Ureter (tissue), 1 donor: ENCODE data around the gene TRIM14. TPM values are rescaled to one million over a fixed set of nuclear protein-coding genes. Genes with fewer than 3 reads are reported as not detected.
"Not testable (repeated sequence)": the region's sequence is repeated elsewhere in the genome, so short reads cannot be mapped to it uniquely, and the experiment has no call there.

Experiments used
- DNase-seq: peaks from one replicate; pipeline ENCODE4 v3.0.0-alpha.2; 2020; ENCODE audit warnings: low spot score
- total RNA-seq: library from RNA; stranded (reverse); gene quantifications from one replicate; pipeline ENCODE4 v1.2.4, GENCODE V29; 2023
- donor health status: DM: yes; HTN: yes; CAD: no.

TRIM14 gene
- total RNA-seq, 1 donor from 2014 or later, result 66.9 TPM

DNA sequence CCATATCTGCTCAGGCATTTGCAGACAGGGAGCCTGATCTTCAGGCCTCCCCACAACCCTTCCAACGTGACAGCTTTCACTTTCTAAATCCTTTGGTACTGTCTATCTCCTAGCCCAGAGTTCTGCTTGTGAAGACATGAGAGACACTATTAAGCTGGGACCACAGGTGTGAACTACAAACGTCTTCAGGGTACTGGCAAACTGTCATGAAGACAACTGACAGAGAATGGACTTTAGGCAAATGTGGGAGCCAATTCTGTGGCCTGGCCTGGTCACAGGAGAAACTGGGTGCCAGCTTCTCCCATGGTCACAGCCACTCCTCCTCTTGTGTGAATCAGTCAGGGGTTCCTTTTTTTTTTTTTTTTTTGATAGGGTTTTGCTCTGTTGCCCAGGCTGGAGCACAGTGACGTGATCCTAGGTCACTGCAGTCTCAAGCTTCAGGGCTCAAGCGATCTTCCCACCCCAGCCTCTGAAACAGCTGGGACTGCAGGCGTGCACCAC lies 10.4 kb downstream of the TRIM14 start:
- DNase-seq, result no peak

DNA sequence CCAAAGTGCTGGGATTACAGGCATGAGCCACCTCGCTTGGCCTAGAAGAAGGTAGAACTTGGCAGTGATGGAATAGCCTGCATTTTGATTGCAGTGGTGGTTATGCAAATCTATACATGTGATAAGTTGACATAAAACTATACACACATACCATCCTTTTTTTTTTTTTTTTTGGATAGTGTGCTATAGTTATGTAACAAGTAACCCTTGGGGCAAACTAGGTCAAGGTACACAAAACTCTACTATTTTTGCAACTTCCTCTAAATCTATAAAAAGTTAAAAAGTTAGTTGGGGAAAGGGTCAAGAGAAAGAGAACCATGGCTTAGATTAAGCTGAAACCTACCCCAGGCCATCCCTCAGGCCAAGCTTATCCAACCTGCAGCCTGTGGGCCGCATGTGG lies 11.1 kb downstream of the TRIM14 start:
- no peak for DNase-seq

DNA sequence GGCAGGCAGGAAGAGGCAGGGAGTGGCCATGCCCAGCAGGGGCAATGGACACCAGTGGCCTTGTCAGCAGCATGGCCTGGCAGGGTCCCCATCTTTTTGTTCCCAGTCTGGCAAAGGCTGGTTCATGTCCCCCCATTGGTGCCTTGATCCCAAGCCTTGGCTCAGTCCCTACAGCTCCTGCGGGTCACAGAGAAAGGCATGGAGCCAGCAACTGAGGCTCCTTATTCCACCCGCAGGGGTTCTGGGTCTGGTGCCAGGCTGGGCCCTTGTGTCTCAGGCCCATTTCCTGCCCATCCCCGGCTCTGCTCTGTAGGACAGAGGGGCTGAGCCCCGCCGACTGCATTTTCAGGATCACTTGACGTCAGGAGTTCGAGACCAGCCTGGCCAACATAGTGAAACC lies 14.0 kb downstream of the TRIM14 start:
- no peak for DNase-seq

DNA sequence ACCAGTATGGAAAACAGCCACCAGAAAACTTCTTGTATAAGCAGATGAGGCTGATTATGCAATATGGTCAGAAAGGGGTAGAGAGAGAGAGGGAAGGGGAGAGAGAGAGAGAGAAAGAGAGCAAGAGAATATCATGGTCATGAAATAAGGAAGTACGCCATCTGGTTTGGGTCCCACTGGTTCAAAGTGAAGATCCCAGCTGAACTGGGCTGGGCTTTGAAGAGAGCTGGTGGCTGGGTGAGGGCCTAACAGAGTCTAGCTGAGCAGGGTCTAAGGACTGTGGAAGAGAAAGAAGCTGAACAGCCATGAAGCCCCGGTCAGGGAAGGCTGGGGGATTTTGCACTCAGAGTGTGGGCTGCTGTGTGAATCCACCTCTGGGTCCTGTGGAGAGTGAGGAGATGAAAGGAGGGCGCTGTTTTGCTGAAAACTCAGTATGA lies 14.6 kb downstream of the TRIM14 start:
- DNase-seq, result no peak

DNA sequence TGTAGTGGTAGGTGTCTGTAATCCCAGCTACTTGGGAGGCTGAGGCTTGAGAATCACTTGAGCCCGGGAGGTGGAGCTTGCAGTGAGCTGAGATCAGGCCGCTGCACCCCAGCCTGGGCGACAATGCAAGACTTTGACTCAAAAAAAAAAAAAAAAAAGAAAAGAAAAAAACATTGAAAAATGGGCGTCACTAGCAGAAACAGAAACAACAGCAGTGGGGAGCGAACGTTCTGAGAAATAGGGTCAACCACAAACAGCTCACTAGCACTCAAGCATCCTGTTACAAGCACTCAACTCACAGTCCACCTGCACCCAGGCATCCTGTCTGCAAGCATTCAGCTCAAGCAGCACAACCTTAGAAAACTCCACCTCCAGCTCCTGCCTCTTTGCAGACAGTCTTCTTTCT lies 17.2 kb downstream of the TRIM14 start:
- DNase-seq, result no peak

DNA sequence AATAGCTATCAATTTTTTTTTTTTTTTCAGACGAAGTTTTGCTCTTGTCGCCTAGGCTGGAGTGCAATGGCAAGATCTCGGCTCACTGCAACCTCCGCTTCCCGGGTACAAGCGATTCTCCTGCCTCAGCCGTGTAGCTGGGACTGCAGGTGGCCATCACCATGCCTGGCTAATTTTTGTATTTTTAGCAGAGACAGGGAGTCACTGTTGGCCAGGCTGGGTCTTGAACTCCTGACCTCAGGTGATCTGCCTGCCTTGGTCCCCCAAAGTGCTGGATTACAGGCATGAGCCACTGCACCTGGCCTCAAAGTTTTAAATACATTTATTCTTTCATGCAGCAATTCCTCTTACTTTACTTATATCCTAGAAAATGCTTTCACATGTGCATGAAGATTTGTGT lies 17.6 kb downstream of the TRIM14 start:
- DNase-seq, result no peak

DNA sequence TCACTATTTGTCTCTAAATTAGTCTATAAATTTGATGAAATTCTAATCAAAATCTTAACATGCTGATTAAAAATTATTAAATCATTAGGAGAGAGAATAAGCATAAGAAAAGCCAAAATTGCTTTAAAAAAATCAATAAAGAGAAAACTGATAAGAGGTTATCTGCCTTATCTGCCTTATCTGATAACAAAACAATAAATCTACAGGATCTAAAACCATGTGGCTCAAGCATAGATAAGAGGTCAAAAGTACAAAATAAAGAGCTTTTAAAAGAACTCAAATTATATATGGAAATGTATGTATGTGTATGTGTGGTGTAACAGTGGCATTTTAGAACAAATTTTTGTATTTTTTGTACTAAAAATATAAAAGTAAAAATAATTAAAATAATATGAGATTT lies 18.6 kb downstream of the TRIM14 start:
- DNase-seq, result no peak

DNA sequence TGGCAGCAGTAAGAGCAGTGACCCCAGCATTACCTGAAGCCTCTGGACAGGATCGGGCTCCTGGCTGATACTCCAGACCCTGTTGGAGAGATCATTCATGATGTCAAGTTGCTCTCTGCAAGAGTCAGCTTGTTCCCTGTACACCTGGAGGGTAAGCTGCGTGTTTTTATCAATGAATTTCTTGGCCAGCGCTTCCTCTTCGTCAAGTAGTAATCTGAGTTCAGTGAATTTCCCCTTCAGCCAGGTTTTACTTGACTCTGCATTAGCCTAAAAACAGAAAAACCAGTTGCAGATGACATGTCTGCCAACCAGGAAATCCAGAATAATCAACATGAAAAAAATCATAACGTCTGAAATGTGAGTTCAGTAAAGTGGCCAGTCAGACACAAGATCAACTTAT lies 19.1 kb downstream of the TRIM14 start:
- peak; percentile 67 for DNase-seq

DNA sequence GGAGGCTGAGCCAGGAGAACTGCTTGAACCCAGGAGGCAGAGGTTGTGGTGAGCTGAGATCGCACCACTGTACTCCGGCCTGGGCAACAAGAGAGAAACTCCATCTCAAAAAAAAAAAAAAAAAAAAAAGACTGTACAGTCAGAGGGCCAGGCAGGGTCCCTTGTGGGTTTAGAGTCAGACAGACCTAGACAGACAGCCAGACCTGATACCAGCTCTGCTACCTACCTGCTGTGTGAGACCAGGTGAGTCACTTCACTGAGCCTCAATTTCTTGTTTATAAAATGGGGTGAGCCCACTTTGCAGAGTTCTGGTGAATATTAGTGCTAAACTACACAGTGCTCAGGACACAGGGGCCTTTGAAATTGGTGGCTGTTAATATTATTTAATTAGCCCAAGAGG lies 19.7 kb downstream of the TRIM14 start:
- no peak for DNase-seq

DNA sequence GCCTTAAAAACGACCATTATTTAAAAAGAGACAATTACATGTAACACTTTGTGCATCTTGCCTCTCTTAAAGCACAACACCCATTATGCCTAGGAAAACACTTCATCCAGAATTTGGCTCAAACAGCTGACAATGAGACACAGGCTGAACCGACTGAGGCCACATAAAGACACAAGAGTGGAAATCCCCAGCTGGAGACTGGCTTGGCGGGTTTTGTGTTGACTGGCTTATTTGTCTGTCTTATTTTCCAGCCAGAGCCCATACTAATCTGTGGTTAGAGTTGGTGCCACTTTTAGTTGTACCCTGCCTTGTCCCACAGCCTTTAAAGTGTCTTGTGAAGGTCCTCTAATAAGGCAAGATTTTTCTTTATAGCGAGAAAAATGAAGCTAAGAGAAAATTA lies 21.2 kb downstream of the TRIM14 start:
- no peak for DNase-seq

DNA sequence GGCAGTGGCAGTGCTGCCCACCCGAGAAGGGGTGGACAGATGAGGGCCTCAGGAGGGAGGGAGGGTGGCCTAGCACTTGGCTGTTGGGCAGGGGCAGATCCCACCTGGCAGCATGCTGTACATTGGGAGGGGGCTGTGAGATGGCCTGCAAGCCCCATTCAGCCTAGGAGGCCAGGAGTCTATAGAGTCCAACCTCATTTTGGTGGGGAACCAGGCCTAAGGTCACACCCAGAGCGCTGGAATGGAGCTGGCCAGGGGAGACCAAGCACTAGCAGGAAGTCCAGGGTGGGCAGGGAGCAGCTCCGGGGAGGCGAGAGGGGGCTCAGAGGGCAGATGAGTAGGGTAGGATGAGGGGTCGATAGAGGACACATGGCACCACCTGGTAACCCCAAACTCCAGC lies 22.9 kb downstream of the TRIM14 start:
- no peak for DNase-seq

DNA sequence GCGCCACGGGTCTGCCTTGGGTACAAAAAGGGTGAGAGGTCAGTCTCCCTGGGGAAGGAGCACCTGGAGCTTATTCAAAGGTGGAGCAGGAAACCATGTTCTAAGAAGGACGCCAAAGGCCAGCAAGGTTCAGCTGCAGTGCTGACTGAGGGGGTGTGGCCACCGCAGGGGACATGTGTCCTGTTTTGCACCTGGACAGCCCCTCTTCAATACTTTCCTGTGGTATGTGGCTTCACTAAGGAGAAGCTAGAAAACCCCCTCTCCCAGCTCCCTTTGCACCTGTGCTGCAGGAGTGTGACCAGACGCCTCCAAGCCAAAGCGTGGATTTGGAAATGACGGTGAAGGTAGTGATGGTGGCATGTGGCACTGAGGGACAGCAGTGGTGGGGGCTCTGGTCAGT lies 23.6 kb downstream of the TRIM14 start:
- no peak for DNase-seq

DNA sequence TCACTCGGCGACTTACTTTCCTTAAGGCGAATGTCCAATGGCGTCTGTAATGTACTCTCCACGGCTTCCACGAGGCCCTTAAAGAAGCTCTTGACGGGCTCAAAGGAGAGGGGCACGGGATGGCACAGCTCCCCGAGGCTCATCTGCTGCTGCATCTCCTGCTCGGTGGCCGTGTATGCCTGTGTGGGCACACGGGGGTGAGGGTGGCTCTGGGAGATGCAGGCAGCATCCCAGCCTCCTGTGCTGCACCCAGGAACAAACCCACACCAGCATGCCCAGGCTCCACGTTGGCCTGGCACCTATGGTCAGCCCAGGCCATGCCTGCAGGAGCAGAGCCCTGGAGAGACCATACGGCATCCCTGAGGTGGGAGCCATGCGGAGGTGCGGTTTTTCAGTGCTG lies 24.2 kb downstream of the TRIM14 start:
- DNase-seq, result no peak

DNA sequence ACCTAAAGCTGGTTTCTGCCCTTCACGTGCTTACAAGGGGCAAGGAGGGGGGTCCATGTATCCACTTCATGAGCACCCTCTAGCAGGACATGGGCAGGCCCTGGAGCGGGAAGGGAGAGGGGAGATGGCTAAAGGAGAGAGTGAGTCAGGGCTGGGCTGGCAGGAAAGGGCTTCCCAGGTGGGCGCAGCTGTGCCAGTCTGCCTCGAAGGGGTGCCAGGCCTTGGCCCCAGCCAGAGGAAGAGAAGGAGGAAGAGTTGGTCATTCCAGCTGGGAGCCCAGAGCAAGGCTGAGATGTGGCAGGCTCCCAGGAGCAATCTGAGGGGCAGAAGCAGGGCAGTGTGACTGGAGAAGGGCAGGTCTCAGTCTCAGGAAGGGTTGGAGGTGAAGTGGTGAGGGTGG lies 24.7 kb downstream of the TRIM14 start:
- DNase-seq, result no peak

DNA sequence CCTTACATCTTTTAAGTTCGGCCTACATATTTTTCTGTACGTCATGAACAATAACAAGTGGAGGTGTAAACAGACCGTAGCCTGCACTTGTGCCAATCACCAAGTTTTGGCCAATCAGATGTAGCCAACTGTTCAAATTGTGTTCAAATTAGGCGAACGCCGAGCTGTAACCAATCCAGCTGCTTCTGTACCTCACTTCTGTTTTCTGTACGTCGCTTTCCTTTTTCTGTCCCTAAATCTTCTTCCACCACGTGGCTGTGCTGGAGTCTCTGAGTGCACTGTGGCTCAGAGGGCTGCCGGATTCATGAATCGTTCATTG lies 26.4 kb downstream of the TRIM14 start:
- DNase-seq, result no peak

DNA sequence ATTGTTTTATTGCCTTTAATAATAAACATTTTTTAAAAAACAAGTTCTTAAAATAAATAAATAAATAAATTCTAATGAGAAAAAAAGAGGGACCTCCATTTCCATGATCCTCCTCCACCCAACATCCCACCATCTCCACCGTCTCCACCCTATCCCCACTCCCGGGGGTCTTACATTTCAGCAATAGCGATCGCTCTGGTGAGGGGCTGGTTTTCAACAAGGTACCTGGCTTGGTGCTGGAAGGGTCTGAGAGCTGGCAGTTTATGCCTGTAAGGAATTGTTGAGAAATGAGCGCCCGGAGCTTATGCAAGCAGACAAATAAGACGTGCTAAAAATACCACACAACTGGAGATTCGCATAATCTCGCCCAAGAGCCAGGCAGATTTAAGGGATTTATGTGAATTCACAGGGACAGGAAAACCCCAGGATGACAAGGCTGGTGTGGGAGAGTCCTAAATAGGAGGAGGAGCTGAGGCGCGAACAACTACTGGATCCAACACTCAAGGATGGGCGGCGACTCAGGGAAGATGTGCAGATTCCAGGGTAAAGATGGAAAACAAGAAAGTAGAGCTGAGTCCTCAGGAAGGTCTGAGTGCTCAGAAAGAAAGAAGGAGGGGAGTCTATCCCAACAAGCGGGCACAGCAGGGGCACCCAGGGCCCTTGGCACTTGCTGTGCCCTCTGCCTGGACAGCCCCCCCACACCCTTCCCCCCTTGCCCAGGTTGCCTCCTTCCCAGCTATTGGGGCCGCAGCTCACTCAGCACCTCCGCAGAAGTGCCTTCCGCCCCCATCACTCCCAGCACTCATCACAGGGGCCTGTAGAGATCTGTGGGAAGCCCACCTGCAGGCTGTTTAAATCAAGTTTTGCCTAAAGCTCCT lies 27.0 kb downstream of the TRIM14 start:
- DNase-seq, result no peak

DNA sequence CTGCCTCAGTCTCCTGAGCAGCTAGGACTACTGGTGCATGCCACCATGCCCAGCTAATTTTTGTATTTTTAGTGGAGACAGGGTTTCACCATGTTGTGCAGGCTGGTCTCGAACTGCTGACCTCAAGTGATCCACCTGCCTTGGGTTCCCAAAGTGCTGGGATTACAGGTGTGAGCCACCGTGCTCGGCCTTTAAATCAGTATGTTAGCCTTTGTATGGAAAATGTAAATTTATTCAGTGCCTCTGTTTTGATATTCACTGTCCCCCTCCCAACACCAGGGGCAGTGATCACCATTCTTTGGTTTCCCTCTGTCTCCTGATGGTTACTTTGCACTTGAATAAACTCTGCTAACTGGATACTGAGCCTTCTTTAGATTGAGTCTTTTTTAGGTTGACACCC lies 28.3 kb downstream of the TRIM14 start:
- DNase-seq, result not testable (repeated sequence)

DNA sequence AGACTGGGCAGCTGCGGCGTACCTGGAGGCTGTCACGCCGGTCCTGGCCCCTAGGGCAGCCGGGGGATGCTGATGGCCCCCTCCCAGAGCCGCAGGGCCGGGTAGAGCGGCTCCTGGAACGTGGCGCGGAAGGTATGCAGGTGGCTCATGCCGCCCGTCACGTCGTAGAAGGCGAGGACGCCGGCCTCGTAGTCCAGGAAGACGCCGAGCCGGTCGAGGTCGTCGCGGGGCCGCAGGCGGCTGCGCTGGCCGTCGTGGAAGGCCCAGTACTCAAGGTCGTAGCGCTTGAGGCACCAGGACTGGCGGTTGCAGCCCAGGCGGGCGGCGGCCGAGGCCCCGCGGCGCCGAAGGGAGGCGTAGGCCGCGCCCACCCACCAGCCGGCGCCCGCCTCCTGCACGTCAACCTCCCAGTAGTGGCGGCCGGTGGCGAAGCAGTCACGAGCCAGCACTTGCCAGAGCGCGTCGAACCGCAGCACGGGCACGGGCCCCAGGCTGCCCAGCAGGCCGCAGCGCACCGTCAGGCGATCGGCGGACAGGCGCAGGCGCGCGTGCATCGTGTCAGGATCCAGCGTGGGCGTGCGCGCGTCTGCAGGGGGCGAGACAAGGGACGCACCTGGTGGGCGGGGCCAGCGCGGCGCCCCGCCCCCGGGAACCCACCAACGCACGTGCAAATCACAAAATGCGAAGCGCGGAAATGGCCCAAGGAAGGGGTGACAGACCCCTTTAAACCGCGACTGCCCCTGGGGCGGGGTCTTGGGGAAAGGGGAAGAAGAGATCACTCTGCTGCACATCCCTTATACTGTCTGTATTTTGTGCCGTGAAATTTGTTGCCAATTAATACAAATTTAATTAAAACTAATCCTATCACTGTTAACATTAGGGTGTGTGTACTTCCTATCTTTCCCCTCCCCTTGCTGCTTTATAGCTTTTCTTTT lies 31.3 kb downstream of the TRIM14 start:
- peak; percentile 68 for DNase-seq

DNA sequence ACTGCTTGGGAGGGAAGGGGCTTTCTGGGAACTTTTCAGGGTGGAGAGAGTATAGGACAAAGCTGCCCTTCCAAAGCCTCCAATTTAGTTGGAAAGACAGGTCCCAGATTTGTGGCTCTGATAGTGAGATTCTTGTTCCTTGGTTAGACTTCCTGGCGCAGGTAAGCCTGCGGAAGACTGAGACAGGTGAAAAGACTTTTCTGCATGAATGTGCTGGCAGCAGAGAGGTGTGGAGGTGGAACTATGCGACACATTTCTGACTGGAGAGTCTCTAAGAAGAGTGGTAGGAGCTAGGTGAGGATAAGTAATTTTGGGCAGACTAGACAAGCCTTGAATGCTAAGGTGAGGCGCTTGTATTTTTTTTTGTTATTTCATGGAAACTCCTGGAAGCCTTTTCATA lies 32.6 kb downstream of the TRIM14 start:
- no peak for DNase-seq

DNA sequence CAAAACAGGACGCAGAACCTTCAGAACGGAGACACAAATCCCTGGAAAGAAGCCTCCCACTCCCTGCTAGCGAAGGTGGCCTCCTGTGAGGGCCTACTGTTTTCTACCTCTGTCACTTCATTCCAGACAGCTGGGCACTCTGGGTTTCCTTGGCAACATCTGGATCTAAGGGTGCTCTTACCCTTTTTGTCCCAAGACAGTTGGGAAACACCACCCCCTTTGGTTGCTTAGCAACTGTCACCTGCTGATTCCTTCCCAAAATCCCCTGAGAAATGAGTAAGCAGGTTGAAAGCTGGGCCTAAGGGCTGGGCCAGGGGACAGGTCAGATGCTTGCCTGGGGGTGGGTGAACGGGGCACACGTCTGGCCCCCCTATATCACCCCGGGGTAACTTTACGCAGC lies 33.1 kb downstream of the TRIM14 start:
- DNase-seq, result no peak

DNA sequence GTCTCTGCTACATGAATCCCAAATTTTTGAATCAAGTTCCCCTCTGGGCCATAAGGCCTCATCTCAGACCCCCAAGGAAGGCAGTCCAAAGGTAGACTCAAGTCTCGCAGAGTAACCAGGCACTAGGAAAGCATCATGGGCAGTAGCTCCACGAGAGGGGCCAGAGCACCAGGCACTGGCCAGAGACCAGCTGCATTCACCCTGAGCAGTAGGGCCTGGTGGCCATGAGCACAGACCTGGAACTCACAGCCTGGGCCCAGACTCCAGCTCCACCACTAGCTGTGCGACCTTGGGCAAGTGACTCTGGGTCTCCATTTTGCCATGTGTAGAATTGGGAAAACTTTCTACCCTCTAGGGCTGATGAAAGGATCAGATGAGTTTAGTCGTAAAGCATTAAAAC lies 34.0 kb downstream of the TRIM14 start:
- no peak for DNase-seq

DNA sequence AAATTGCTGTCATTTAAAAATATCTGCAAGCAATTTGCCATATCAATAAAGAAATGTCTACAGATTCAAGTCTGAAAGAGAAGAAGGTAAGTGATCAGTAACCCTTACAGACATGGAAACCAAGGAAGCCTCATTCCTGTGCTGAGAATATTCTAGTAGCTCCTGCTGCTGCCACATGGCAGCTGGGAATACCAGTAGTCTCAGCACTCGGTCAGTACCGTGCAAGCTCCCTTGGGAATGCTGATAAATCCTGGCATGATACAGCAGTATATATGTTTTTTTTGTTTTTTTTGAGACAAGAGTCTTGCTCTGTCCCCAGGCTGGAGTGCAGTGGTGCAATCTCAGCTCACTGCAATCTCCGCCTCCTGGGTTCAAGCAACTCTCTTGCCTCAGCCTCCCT lies 34.6 kb downstream of the TRIM14 start:
- DNase-seq, result no peak
